GM12878 (cell line): ENCODE results near the gene THOC1. TPM values are rescaled to one million over a fixed set of nuclear protein-coding genes. Genes with fewer than 3 reads are reported as not detected.

ENCODE experiments used
- BHLHE40 ChIP-seq, 2 experiments: fragments of 450-650 bp in 1 of 2; IDR thresholded peaks; 2 replicates each; pipeline ENCODE4 v1.6.1; 2011 to 2017; ENCODE audit warnings: low read depth in 2 of 2, borderline replicate concordance in 1 of 2, improper control_type of control experiment in 1 of 2, low read length in 1 of 2, mild to moderate bottlenecking in 1 of 2
- CBX3 ChIP-seq: fragments of 200-600 bp; sonication (generic); IDR thresholded peaks from 2 replicates; pipeline ENCODE4 v1.6.1; 2016; ENCODE audit warnings: low read depth, borderline replicate concordance
- CBX5 ChIP-seq: sonication (generic); IDR thresholded peaks from 2 replicates; pipeline ENCODE4 v1.6.1; 2016; ENCODE audit warnings: low read depth, moderate library complexity, mild to moderate bottlenecking, inconsistent platforms
- CHD2 ChIP-seq: IDR thresholded peaks from 2 replicates; pipeline ENCODE4 v1.6.1; 2011; ENCODE audit warnings: low read depth, low read length, improper control_type of control experiment, borderline replicate concordance
- CREB1 ChIP-seq: IDR thresholded peaks from 2 replicates; pipeline ENCODE4 v1.6.1; 2012; ENCODE audit warnings: low read depth, mild to moderate bottlenecking, inconsistent platforms
- CREM ChIP-seq: IDR thresholded peaks from 2 replicates; pipeline ENCODE4 v1.6.1; 2014; ENCODE audit warnings: antibody characterized with exemption, low read depth
- EP300 ChIP-seq, 2 experiments: fragments of 150-350 bp in 1 of 2; IDR thresholded peaks; 2 replicates each; pipeline ENCODE4 v1.6.1; 2011 to 2012; ENCODE audit warnings: low read depth in 2 of 2, low read length in 2 of 2, borderline replicate concordance in 1 of 2, improper control_type of control experiment in 1 of 2, inconsistent platforms in 1 of 2; ENCODE audit not compliant: control insufficient read depth in 1 of 2
- HDAC2 ChIP-seq: fragments of 200-600 bp; sonication (generic); IDR thresholded peaks from 2 replicates; pipeline ENCODE4 v1.6.1; 2017
- HDGF ChIP-seq: fragments of 450-650 bp; IDR thresholded peaks from 2 replicates; pipeline ENCODE4 v1.6.1; 2016; ENCODE audit warnings: antibody characterized with exemption
- IKZF1 ChIP-seq: fragments of 450-650 bp; conservative IDR thresholded peaks from 2 replicates; pipeline ENCODE4 v1.6.1; 2017; ENCODE audit warnings: antibody characterized with exemption, mild to moderate bottlenecking
- KDM1A ChIP-seq: fragments of 200-600 bp; sonication (generic); IDR thresholded peaks from 2 replicates; pipeline ENCODE4 v1.6.1; 2016; ENCODE audit warnings: borderline replicate concordance
- MYB ChIP-seq: fragments of 150-350 bp; IDR thresholded peaks from 2 replicates; pipeline ENCODE4 v1.6.1; 2014; ENCODE audit warnings: mild to moderate bottlenecking, low read depth, low read length, borderline replicate concordance
- NR2C2 ChIP-seq: IDR thresholded peaks from 2 replicates; pipeline ENCODE4 v1.6.1; 2011; ENCODE audit warnings: borderline replicate concordance, low read depth; ENCODE audit not compliant: control insufficient read depth, insufficient read length
- NR2F1 ChIP-seq: fragments of 450-650 bp; conservative IDR thresholded peaks from 2 replicates; pipeline ENCODE4 v1.6.1; 2017; ENCODE audit warnings: mild to moderate bottlenecking
- PAX8 ChIP-seq: fragments of 450-650 bp; IDR thresholded peaks from 2 replicates; pipeline ENCODE4 v1.6.1; 2017; ENCODE audit warnings: mild to moderate bottlenecking, moderate library complexity
- RB1 ChIP-seq: fragments of 450-650 bp; formaldehyde crosslinking; IDR thresholded peaks from 2 replicates; pipeline ENCODE4 v1.6.1; 2017; ENCODE audit warnings: mild to moderate bottlenecking, borderline replicate concordance
- RELB ChIP-seq: fragments of 450-650 bp; IDR thresholded peaks from 2 replicates; pipeline ENCODE4 v1.6.1; 2017; ENCODE audit warnings: low read depth, mild to moderate bottlenecking, moderate library complexity
- SIX5 ChIP-seq: IDR thresholded peaks from 2 replicates; pipeline ENCODE4 v1.6.1; 2011; ENCODE audit warnings: mild to moderate bottlenecking, low read depth, low read length, moderate library complexity; ENCODE audit not compliant: severe bottlenecking
- YBX1 ChIP-seq: fragments of 450-650 bp; IDR thresholded peaks from 2 replicates; pipeline ENCODE4 v1.6.1; 2016; ENCODE audit warnings: antibody characterized with exemption
- ZBTB33 ChIP-seq: fragments of 450-650 bp; IDR thresholded peaks from 2 replicates; pipeline ENCODE4 v1.6.1; 2017; ENCODE audit warnings: mild to moderate bottlenecking
- ZNF207 ChIP-seq: fragments of 450-650 bp; IDR thresholded peaks from 2 replicates; pipeline ENCODE4 v1.6.1; 2014; ENCODE audit warnings: antibody characterized with exemption, mild to moderate bottlenecking, borderline replicate concordance
- polyA plus RNA-seq, 11 experiments: library from polyadenylated mRNA; depleted of rRNA in 4 of 11; unstranded in 6 of 11; stranded (reverse) in 5 of 11; fragments of >200 nt; fragmentation: Nextera tagmentation in 4 of 11; fragmentation: Illumina TruSeq in 1 of 11; extraction: Ambion mirVana in 4 of 11; extraction: Trizol in 1 of 11; gene quantifications; 1 replicate in 1 of 11; 2 replicates in 10 of 11; pipeline versions ENCODE4 v1.2.1 to v1.2.3, GENCODE V29; 2011 to 2016; ENCODE audit warnings: inconsistent platforms in 2 of 11, missing spikeins in 2 of 11, low read depth in 1 of 11
- total RNA-seq, 4 experiments: library from RNA; depleted of rRNA in 3 of 4; stranded (reverse); fragments of >200 nt in 3 of 4; fragmentation: Illumina TruSeq in 1 of 4; extraction: Trizol in 1 of 4; gene quantifications; 2 replicates each; pipeline versions ENCODE4 v1.2.1 to v1.2.3, GENCODE V29; 2013 to 2021
- TF ChIP-seq, protein P1 (sequence below): fragments of 450-650 bp; formaldehyde crosslinking; IDR thresholded peaks from 2 replicates; pipeline ENCODE4 v1.4.0; 2020; ENCODE audit warnings: mild to moderate bottlenecking, moderate library complexity

Gene THOC1
- total and polyA plus RNA-seq, 10 of the 15 experiments (the other 5 are each of a cell fraction or from before 2014, with no cell fraction given): 32.8 to 99.8 (median 49.0) TPM

DNA sequence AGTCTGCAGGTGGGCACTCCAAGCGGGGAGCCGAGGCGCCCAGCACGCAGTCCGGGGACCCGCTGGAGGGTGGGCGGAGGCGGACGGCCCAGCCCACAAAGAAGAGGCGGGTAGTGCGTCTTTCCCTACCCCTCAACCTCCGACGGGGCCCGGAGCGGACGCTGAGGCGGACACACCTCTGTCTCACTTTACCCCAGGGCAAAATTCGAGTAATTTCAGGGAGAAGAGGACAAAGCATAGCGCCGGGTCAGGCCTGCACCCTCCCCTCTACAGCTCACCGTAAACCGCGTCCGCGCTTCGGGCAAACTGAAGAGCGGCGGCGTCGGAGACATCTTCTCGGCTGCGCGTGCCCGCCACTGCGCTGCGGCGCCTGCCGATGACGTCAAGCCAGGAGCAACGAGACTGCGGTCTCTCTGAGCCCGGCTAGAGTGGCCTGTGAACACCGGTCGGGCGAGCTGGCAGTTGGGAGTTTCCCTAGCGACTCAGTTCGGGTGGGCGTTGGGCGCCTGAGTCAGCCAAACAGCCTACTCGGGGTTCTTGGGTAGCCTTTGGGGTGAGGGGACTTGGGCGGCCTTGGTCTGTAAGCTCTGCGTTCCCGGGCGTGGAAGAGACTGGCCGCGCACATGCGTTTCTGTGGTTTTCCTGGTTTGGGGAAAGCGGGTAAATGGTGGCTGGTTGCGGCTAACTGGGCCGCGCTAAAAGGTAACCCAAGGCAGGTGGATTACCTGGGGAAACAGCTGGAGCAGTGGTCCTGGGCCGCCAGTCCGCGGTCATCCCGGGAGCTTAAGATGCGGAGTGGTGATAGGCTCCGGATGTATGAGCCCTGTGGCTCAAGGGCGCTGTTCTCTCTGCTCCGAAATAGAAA lies at the start of gene THOC1 (continued):
- TF ChIP-seq, protein P1, sequence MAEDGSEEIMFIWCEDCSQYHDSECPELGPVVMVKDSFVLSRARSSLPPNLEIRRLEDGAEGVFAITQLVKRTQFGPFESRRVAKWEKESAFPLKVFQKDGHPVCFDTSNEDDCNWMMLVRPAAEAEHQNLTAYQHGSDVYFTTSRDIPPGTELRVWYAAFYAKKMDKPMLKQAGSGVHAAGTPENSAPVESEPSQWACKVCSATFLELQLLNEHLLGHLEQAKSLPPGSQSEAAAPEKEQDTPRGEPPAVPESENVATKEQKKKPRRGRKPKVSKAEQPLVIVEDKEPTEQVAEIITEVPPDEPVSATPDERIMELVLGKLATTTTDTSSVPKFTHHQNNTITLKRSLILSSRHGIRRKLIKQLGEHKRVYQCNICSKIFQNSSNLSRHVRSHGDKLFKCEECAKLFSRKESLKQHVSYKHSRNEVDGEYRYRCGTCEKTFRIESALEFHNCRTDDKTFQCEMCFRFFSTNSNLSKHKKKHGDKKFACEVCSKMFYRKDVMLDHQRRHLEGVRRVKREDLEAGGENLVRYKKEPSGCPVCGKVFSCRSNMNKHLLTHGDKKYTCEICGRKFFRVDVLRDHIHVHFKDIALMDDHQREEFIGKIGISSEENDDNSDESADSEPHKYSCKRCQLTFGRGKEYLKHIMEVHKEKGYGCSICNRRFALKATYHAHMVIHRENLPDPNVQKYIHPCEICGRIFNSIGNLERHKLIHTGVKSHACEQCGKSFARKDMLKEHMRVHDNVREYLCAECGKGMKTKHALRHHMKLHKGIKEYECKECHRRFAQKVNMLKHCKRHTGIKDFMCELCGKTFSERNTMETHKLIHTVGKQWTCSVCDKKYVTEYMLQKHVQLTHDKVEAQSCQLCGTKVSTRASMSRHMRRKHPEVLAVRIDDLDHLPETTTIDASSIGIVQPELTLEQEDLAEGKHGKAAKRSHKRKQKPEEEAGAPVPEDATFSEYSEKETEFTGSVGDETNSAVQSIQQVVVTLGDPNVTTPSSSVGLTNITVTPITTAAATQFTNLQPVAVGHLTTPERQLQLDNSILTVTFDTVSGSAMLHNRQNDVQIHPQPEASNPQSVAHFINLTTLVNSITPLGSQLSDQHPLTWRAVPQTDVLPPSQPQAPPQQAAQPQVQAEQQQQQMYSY (CRISPR knock-in tag): no peak
- TF ChIP-seq ZBTB33 (no peak), PAX8 (no peak), CREB1 (peak; percentile 99), RB1 (no peak), IKZF1 (peak; percentile 99), CBX3 (no peak), KDM1A (no peak), CREM (peak; percentile 100), HDAC2 (no peak), MYB (peak; percentile 97), CHD2 (peak; percentile 69), BHLHE40 (IDR thresholded peaks at IDR 0.05; ENCODE audit: borderline replicate concordance in 1 of 2, low read depth in 2 of 2, low read length in 1 of 2) (peak; percentile 80 to 94), CBX5 (0 out of 2 replicates have a peak, but pooled peaks have one; percentile 46), SIX5 (peak; percentile 58), RELB (peak; percentile 94), ZNF207 (peak; percentile 90), NR2F1 (0 out of 2 replicates have a peak, but pooled peaks have one; percentile 43), YBX1 (no peak), HDGF (no peak), EP300 (IDR thresholded peaks at IDR 0.05; ENCODE audit: borderline replicate concordance in 1 of 2, control insufficient read depth in 1 of 2, low read depth in 2 of 2, low read length in 2 of 2) (peak; percentile 50 to 54; a peak in 1 of 4 replicates), NR2C2 (no peak)
